ENCODE results near the gene NKX6-2. TPM values are rescaled to one million over a fixed set of nuclear protein-coding genes. Genes with fewer than 3 reads are reported as not detected.

The NKX6-2 gene
- total RNA-seq, 4 donors from 2014 or later: 0.57 TPM; not detected in 3

DNA sequence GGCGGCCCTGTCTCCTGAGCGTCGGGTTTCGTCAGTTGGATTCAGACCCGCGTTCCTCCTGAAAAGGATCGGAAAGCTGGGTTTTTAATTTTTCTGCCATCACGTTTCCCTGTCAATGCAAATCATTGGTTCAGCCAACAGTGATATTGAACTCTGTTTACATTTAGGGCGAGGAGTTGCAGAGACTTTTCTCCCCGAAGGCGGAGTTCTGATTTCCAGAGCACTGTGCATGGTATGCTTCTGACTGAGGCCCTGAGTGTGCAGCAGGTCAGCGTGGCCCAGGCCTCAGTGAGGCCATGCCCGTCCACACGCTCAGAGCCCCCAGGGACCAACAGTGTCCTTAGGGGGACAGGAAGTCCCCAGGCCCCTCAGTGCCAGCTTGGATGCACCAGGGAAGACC lies 27.1 kb downstream of the NKX6-2 start:
- peaks cover 0 to 8% (median 3%) of the 10 kb centered on the region in 3 donors for H3K4me1 ChIP-seq
- H3K36me3 ChIP-seq: peaks cover 0 to 84% (median 13%) of the 10 kb centered on the region in 3 donors
- H3K27ac ChIP-seq: no peak overlapping the region
- DNase-seq: no peak
- H3K4me3 ChIP-seq: no peak overlapping the region
- TF ChIP-seq, protein P1, sequence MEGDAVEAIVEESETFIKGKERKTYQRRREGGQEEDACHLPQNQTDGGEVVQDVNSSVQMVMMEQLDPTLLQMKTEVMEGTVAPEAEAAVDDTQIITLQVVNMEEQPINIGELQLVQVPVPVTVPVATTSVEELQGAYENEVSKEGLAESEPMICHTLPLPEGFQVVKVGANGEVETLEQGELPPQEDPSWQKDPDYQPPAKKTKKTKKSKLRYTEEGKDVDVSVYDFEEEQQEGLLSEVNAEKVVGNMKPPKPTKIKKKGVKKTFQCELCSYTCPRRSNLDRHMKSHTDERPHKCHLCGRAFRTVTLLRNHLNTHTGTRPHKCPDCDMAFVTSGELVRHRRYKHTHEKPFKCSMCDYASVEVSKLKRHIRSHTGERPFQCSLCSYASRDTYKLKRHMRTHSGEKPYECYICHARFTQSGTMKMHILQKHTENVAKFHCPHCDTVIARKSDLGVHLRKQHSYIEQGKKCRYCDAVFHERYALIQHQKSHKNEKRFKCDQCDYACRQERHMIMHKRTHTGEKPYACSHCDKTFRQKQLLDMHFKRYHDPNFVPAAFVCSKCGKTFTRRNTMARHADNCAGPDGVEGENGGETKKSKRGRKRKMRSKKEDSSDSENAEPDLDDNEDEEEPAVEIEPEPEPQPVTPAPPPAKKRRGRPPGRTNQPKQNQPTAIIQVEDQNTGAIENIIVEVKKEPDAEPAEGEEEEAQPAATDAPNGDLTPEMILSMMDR (IDR thresholded peaks at IDR 0.05): no peak
- TF ChIP-seq POLR2A (IDR thresholded peaks at IDR 0.05): no peak
- 90 to 98% methylated on average over 9 to 10 of the region's 14 CpGs for WGBS, 2 donors
- H3K27me3 ChIP-seq: no peaks in the 10 kb centered on the region
- intact Hi-C loops (cut with DNase I): no loop called here
- H3K9me3 ChIP-seq: no peaks in the 10 kb centered on the region

DNA sequence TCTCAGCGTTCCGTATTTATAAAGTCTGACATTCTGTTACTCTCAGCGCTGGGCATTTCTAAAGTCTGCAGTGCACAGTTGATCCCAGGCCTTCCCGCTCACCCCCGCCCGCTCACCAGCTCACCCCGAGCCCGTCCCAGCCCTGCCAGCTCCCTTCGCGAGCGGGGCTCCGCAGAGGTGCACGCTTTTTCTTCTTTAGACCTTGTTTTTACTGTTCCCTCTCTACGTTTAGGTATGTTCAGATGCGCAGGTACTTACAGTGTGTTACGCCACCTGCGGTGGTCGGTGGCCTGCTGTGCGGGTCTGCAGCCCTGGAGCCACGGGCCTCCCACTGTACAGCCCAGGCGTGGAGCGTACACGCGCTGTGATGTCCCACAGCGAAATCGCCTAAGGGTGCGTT lies 28.8 kb downstream of the NKX6-2 start:
- H3K4me1 ChIP-seq: no peaks in the 10 kb centered on the region
- peaks cover 0 to 91% (median 13%) of the 10 kb centered on the region in 3 donors for H3K36me3 ChIP-seq
- no peaks in the 10 kb centered on the region for H3K27me3 ChIP-seq
- no peak overlapping the region for H3K27ac ChIP-seq
- H3K9me3 ChIP-seq: no peaks in the 10 kb centered on the region
- 95% methylated on average over 16 to 27 of the region's 27 CpGs for WGBS, 2 donors
- intact Hi-C loops (cut with DNase I): no loop called here
- no peak for DNase-seq
- no peak overlapping the region for H3K4me3 ChIP-seq
- TF ChIP-seq, protein P1 (IDR thresholded peaks at IDR 0.05): no peak
- TF ChIP-seq POLR2A (IDR thresholded peaks at IDR 0.05): no peak

DNA sequence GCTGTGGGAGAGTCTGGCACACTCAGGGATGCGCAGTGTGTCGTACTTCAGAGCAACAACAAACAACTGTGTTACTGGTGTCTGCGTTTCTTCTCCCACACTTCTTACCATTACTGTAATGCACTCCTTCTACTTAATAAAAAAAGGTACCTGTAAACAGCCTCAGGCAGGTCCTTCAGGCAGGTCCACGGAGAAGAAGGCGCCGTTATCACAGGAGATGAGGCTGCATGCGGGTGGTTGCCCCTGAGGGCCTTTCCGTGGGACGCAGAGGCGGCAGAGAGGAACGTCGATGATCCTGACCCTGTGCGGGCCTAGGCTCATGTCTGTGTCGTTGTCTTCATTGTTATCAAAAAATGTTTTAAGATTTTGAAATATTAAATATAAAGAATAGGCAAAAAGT lies 29.4 kb downstream of the NKX6-2 start:
- WGBS, 2 donors: 89 to 91% methylated on average over 10 to 14 of the region's 14 CpGs

DNA sequence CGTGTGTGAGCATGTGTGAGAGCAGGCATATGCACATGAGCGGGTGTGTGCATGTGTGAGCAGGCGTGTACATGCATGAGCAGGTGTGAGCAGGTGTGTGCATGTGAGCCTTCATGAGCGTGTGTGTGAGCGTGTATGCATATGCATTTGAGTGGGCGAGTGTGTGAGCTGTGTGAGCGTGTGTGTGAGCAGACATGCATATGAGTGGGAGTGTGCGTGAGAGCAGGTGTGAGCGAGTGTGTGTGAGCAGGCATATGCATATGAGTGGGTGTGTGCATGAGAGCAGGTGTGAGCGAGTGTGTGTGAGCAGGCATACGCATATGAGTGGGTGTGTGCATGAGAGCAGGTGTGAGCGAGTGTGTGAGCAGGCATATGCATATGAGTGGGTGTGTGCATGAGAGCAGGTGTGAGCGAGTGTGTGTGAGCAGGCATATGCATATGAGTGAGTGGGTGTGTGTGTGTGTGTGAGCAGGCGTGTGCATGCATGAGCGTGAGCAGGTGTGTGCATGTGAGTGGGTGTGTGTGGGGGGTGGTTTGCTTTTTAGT lies 30.7 kb downstream of the NKX6-2 start:
- no peak overlapping the region for H3K4me3 ChIP-seq
- WGBS, 2 donors: 89 to 92% methylated on average over 15 of the region's 15 CpGs
- DNase-seq: no peak
- H3K4me1 ChIP-seq: no peaks in the 10 kb centered on the region
- H3K36me3 ChIP-seq: peaks cover 0 to 91% (median 12%) of the 10 kb centered on the region in 3 donors
- TF ChIP-seq POLR2A (IDR thresholded peaks at IDR 0.05): no peak
- TF ChIP-seq, protein P1 (IDR thresholded peaks at IDR 0.05): no peak
- no peak overlapping the region for H3K27ac ChIP-seq
- H3K27me3 ChIP-seq: no peaks in the 10 kb centered on the region
- intact Hi-C loops (cut with DNase I): no loop called here
- no peaks in the 10 kb centered on the region for H3K9me3 ChIP-seq

More for the DNA sequence above, 29.4 kb downstream of the NKX6-2 start:
- Histone ChIP-seq H3K4me3 (no peak overlapping the region), H3K36me3 (peaks cover 0 to 89% (median 13%) of the 10 kb centered on the region in 3 donors), H3K27ac (no peak overlapping the region), H3K9me3 (no peaks in the 10 kb centered on the region), H3K4me1 (no peaks in the 10 kb centered on the region), H3K27me3 (no peaks in the 10 kb centered on the region)
- no peak for DNase-seq
- no peak for TF ChIP-seq POLR2A (IDR thresholded peaks at IDR 0.05)
- TF ChIP-seq, protein P1 (IDR thresholded peaks at IDR 0.05): no peak
- intact Hi-C loops (cut with DNase I): no loop called here

DNA sequence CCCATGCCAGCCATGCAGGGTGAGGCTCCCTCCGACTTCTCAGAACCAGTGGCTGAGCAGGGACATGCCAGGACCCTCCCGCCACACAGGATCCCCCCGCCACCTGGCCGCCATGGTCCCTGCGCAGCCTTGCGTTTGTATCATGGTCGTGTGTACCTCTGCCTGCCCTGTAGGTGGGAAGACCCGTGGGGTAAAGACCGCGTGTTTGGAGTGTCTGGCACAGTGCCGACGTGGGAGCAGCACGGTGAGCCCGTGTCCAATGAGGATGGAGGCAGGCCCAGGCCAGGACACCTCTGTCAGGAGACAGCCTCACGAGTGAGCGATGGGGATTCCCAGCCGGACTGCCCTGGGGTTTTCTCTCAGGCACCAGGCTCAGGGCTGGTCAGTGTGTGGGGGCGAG lies 31.9 kb downstream of the NKX6-2 start:
- DNase-seq: no peak
- TF ChIP-seq, protein P1 (IDR thresholded peaks at IDR 0.05): no peak
- no peak for TF ChIP-seq POLR2A (IDR thresholded peaks at IDR 0.05)
- Histone ChIP-seq H3K4me1 (no peaks in the 10 kb centered on the region), H3K9me3 (no peaks in the 10 kb centered on the region), H3K4me3 (no peak overlapping the region), H3K27me3 (no peaks in the 10 kb centered on the region), H3K27ac (no peak overlapping the region), H3K36me3 (peaks cover 4 to 90% (median 6%) of the 10 kb centered on the region in 3 donors)
- intact Hi-C loops (cut with DNase I): no loop called here
- WGBS, 2 donors: 67 to 90% methylated on average over 2 to 3 of the region's 18 CpGs

Measured in esophagus squamous epithelium (tissue), 5 donors.